GM10266 (cell line): ENCODE results near the gene BBS7.

ENCODE experiments used
- DNase-seq: peaks from one replicate; pipeline ENCODE4 v3.0.0; 2012; ENCODE audit errors: extremely low spot score
- TF ChIP-seq, protein P1 (sequence below): IDR thresholded peaks from 2 replicates; pipeline ENCODE4 v1.5.1; 2012; ENCODE audit warnings: mild to moderate bottlenecking, low read depth; ENCODE audit not compliant: control insufficient read depth, insufficient read depth; ENCODE audit errors: missing control alignments

The BBS7 gene, protein sequence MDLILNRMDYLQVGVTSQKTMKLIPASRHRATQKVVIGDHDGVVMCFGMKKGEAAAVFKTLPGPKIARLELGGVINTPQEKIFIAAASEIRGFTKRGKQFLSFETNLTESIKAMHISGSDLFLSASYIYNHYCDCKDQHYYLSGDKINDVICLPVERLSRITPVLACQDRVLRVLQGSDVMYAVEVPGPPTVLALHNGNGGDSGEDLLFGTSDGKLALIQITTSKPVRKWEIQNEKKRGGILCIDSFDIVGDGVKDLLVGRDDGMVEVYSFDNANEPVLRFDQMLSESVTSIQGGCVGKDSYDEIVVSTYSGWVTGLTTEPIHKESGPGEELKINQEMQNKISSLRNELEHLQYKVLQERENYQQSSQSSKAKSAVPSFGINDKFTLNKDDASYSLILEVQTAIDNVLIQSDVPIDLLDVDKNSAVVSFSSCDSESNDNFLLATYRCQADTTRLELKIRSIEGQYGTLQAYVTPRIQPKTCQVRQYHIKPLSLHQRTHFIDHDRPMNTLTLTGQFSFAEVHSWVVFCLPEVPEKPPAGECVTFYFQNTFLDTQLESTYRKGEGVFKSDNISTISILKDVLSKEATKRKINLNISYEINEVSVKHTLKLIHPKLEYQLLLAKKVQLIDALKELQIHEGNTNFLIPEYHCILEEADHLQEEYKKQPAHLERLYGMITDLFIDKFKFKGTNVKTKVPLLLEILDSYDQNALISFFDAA

DNA sequence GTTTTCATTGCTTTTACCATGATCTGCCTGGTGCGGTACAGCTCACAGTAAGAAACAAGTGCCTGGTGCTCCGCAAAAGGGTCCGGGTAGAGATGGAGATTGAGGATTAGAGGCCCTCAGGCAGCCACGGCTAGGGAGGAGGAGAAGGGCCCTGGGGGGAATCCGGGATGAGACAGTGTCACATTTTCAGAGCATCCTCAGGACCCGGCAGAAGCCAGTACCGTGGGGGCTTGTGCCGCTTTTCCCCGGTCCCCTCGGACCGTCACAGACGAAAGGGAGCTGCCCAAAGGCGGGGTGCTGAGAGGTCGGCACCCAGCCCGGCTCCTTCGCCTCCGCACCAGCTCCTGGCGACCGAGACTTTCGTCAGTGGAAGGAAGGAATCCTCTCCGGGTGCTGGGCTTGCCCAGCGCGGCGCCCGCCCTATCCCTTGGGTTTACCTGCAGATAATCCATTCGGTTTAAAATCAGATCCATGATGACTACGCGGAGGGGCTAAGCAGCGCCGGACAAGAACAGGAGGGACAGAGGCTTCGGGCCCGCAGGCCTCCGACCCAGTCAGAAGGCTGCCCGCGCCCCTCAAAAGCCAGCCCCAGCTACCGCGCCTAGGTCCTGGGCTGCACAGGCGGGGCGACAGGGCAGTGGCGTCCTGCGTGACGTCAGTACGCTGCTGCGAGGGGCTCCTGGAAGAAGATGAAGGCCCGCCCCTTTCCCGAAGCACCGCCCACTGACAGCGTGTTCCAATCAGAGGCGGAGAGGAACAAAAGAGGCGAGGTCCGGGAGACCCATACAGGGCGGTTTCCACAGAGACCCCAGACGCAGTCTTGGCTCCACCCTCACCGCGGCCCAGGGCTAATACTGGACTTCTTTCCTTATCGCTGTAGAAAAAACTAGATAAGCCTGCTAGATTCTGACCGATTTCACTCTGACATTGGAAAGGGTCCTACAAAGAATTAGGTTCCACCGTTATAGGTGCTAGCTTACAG lies at the start of gene BBS7:
Gene BBS7 (minus strand): TSS at position 634 of the 982 bp plus-strand sequence. CDS start 161 bp downstream, at position 473.
- TF ChIP-seq, protein P1, sequence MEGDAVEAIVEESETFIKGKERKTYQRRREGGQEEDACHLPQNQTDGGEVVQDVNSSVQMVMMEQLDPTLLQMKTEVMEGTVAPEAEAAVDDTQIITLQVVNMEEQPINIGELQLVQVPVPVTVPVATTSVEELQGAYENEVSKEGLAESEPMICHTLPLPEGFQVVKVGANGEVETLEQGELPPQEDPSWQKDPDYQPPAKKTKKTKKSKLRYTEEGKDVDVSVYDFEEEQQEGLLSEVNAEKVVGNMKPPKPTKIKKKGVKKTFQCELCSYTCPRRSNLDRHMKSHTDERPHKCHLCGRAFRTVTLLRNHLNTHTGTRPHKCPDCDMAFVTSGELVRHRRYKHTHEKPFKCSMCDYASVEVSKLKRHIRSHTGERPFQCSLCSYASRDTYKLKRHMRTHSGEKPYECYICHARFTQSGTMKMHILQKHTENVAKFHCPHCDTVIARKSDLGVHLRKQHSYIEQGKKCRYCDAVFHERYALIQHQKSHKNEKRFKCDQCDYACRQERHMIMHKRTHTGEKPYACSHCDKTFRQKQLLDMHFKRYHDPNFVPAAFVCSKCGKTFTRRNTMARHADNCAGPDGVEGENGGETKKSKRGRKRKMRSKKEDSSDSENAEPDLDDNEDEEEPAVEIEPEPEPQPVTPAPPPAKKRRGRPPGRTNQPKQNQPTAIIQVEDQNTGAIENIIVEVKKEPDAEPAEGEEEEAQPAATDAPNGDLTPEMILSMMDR, result no peak
- peak; percentile 89 for DNase-seq

DNA sequence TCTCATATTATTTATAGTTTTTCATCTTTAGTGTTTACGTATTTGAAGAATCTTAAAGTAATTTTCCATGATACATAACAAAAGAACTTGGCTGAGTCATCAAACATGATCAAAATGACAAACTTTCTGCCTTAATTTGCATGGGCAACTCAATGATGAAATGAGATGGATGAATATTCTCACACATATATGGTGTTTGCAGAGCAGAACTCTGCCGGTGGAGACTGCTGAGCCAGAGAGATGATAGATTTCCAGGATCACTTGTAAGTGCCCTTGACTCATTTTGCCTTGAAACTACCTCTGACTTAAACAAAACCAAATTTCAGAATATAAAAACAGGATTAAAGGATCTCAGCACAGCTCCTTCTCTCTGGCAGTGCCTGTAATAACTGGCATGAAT lies 43.4 kb upstream of the BBS7 start:
- no peak for DNase-seq
- TF ChIP-seq, protein P1, result no peak

DNA sequence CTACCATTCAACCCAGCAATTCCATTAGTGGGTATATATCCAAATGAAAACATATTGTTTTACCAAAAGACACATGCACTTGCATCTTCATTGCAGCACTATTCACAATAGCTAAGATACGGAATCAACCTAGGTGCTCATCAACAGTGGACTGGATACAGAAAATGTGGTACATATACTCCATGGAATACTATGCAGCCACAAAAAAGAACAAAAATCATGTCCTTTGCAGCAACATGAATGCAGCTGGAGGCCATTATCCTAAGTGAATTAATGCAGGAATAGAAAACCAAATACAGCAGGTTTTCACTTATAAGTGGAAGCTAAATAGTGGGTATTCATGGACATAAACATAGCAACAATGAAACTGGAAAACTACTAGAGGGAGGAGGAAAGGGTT lies 38.1 kb upstream of the BBS7 start:
- no peak for DNase-seq
- TF ChIP-seq, protein P1, result no peak

DNA sequence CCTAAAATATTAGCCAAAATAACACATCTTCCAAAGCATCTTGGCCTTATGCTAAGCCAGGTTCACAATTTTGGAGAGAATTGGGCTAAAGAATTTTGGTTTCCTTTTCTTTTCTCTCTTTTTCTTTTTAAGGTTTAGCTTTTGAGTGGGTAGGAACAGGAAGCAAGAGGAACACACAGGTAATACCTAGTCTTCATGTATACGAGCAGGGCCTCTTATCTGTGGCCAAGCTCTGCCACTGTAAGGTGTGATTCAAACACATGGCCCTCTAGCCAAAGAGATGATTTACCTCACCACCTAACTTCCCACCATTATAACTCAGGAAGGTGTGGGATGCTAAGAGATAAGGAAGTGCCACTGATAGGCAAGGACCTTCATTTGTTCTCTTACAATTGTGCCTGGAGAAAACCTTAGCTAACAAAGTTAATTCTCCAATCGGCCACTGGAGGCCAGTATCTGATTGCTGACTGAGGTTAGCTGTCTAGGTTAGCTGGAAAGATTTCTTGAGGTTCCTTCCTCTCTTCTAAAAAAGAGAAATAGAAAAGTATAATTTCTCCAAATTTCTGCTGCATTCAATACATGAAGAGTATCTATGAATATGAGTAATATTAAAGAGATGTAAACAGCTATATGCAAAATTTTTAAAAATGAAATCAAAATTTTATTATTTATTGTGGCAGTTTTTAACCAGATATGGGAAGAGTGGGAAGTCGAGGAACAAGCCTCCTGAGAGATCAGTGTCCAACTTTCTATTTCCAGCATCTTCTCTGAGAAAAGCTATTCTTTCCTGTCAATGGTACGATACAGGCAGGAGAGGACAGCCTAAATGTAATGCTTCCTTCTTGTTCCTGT lies 30.1 kb upstream of the BBS7 start:
- DNase-seq, result peak; percentile 39
- TF ChIP-seq, protein P1, result peak; percentile 70

DNA sequence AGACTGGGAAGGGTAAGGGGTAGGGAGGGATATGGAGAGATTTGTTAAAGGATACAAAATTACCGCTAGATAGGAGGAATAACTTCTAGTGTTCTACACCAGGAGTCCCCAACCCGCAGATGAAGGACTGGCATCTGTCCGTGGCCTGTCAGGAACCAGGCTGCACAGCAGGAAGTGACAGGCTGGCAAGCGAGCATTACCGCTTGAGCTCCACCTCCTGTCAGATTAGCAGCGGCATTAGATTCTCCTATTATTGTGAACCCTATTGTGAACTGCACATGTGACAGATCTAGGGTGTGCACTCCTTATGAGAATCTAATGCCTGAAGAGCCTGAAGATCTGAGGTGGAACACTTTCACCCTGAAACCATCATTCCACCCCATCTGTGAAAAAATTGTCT lies 27.9 kb upstream of the BBS7 start:
- TF ChIP-seq, protein P1, result no peak
- DNase-seq, result no peak

DNA sequence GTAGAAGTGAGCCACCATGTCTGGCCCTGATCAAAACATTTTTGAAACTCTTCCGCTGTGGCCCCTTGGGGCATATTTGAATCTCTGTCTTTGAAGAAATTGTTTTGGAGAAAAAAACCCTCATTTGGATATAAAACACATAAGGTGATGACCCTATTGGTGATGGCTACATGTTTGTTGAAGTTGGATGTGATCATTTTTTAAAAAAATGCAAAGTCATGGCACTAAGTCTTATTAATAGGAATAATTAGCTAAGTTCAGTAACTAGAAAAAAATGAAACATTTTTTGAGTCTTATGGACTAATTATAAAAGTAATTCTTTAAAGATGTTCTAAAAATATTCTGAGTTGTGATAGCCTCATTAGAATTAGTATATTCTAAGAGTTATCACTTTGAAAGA lies 17.9 kb upstream of the BBS7 start:
- DNase-seq, result no peak
- TF ChIP-seq, protein P1, result no peak
